RWPE2 (cell line): ENCODE data around the gene PRR27.
"Not testable (repeated sequence)": the region's sequence is repeated elsewhere in the genome, so short reads cannot be mapped to it uniquely, and the experiment has no call there.

Experiments
- ATAC-seq: fragments of 200-7000 bp; cut with Tn5 transposase; 3 replicates; pipeline ENCODE4 v1.9.1; 2021; ENCODE audit warnings: low read depth
- DNase-seq: peaks from one replicate; pipeline ENCODE4 v3.0.0-alpha.2; 2020; ENCODE audit warnings: low spot score
- H3K27ac ChIP-seq: fragments of 450-650 bp; 2 replicates; pipeline ENCODE4 v1.5.1; 2017; ENCODE audit warnings: mild to moderate bottlenecking; ENCODE audit not compliant: poor library complexity, severe bottlenecking
- H3K27me3 ChIP-seq: fragments of 250-450 bp; sonication (Bioruptor Pico); 2 replicates; pipeline ENCODE4 v1.5.1; 2021; ENCODE audit warnings: mild to moderate bottlenecking, moderate library complexity; ENCODE audit not compliant: insufficient read depth, poor library complexity, severe bottlenecking
- H3K36me3 ChIP-seq: fragments of 250-450 bp; sonication (Bioruptor Pico); 2 replicates; pipeline ENCODE4 v1.5.1; 2020; ENCODE audit warnings: low read depth, mild to moderate bottlenecking, moderate library complexity
- H3K4me1 ChIP-seq: fragments of 250-450 bp; sonication (Bioruptor Pico); 2 replicates; pipeline ENCODE4 v1.5.1; 2021; ENCODE audit warnings: mild to moderate bottlenecking, moderate library complexity; ENCODE audit not compliant: insufficient read depth, poor library complexity, severe bottlenecking
- H3K4me3 ChIP-seq: fragments of 250-450 bp; sonication (Bioruptor Pico); 2 replicates; pipeline ENCODE4 v1.5.1; 2021; ENCODE audit warnings: mild to moderate bottlenecking, moderate library complexity; ENCODE audit not compliant: severe bottlenecking
- H3K9me3 ChIP-seq: fragments of 250-450 bp; sonication (Bioruptor Pico); 2 replicates; pipeline ENCODE4 v1.5.1; 2021; ENCODE audit warnings: mild to moderate bottlenecking, moderate library complexity; ENCODE audit not compliant: severe bottlenecking
- CTCF ChIP-seq: fragments of 450-650 bp; IDR thresholded peaks from one replicate; pipeline ENCODE4 v1.5.1; 2017; ENCODE audit warnings: mild to moderate bottlenecking, moderate library complexity; ENCODE audit not compliant: poor library complexity, severe bottlenecking

Gene PRR27

GRCh38 chr4:70192895-70193294, 38.9 kb downstream of the PRR27 start:
- H3K27ac ChIP-seq, result no peak overlapping the region
- H3K9me3 ChIP-seq, result no peaks in the 10 kb centered on the region
- ATAC-seq (no peak), DNase-seq (no peak)
- no peak overlapping the region for H3K4me3 ChIP-seq
- H3K36me3 ChIP-seq, result no peaks in the 10 kb centered on the region
- H3K27me3 ChIP-seq, result no peaks in the 10 kb centered on the region
- H3K4me1 ChIP-seq, result no peaks in the 10 kb centered on the region
- no peak for TF ChIP-seq CTCF

DNA sequence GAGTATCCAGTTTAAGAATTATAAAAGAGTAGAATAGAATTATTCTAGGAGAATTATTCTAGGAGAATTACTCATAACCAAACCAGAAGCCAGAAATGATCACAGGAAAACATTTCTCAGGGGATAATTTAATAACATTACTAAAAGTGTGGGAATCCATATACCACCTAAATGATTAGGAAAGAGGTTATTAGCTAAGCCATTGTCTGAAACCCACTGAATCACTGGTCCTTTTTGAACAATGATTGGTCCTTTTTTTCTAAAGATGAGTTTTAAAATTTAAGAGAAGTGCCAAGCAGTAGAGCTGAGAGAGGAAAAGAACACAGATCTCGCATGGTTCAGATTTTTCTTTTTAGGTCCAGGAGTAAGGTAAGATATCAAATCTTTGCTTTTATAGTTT, 41.4 kb downstream of the PRR27 start, which contains the start of gene ODAM:
Gene ODAM (plus strand): TSS at position 301 of the 400 bp plus-strand sequence. CDS start 819 bp downstream, outside the sequence.
- ATAC-seq, result no peak

DNA sequence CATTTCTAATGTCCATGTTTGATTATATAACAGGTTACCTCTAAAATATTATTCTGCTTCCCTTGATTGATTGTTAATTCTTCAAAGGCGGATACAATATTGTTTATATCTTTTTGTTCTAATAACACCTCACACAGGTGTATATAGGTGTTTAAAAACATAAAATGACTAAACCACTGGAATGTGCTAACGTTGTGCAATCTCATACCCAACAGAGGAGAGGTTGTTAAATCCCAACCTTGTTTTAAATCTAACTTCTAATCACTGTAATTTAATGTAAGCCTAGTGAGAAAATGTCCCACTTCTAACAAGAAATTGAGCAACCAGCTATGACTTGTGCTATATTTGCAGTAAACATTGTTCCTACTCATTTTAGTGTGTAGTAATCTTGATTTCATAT, 42.8 kb downstream of the PRR27 start:
- H3K27me3 ChIP-seq, result no peaks in the 10 kb centered on the region
- no peaks in the 10 kb centered on the region for H3K9me3 ChIP-seq
- ATAC-seq (no peak), DNase-seq (no peak)
- no peaks in the 10 kb centered on the region for H3K36me3 ChIP-seq
- H3K4me1 ChIP-seq, result no peaks in the 10 kb centered on the region
- no peak overlapping the region for H3K4me3 ChIP-seq
- H3K27ac ChIP-seq, result no peak overlapping the region
- no peak for TF ChIP-seq CTCF

More for the DNA sequence above, 41.4 kb downstream of the PRR27 start, which contains the start of gene ODAM:
- Histone ChIP-seq H3K9me3 (no peaks in the 10 kb centered on the region), H3K36me3 (no peaks in the 10 kb centered on the region), H3K27ac (no peak within 1 kb of the TSS), H3K4me3 (no peak within 1 kb of the TSS), H3K27me3 (no peaks in the 10 kb centered on the region), H3K4me1 (no peaks in the 10 kb centered on the region)
- TF ChIP-seq CTCF, result no peak
- no peak for DNase-seq

DNA sequence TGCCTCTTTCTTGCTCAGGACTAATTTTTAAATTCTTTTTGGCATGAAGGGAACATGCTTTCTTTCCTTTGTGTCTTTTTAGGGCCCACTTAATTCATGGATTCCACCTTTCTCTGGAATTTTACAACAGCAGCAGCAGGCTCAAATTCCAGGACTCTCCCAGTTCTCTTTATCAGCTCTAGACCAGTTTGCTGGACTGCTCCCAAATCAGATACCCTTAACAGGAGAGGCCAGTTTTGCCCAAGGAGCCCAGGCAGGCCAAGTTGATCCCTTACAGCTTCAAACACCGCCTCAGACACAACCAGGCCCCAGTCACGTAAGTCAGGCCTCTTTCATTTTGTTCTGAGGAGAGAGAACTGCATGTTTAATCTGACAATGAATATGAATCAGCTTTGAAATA, 43.8 kb downstream of the PRR27 start:
- no peaks in the 10 kb centered on the region for H3K36me3 ChIP-seq
- no peaks in the 10 kb centered on the region for H3K27me3 ChIP-seq
- no peak for TF ChIP-seq CTCF
- no peaks in the 10 kb centered on the region for H3K9me3 ChIP-seq
- no peak overlapping the region for H3K4me3 ChIP-seq
- no peak overlapping the region for H3K27ac ChIP-seq
- ATAC-seq (no peak), DNase-seq (no peak)
- no peaks in the 10 kb centered on the region for H3K4me1 ChIP-seq

DNA sequence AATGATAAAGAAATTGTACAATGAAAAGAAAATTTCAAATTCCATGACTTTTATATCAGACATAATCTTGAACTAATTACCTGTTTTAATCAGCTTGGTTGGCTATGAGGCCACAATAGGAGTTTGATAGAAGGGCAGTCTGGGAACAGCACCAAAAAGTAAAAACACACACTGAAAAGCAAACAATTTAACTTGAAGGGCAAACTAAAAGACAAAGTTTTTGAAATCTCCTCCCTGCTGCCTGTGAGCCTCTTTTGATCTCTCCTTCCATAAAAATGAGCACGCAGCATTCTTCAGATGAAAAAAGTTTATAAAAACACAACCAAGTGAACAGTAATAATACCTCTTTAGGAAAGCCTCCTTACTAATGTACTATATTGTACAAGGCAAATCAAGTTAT, 49.6 kb downstream of the PRR27 start:
- Histone ChIP-seq H3K27me3 (no peaks in the 10 kb centered on the region), H3K27ac (no peak overlapping the region), H3K9me3 (no peaks in the 10 kb centered on the region), H3K4me1 (no peaks in the 10 kb centered on the region), H3K4me3 (no peak overlapping the region), H3K36me3 (no peaks in the 10 kb centered on the region)
- TF ChIP-seq CTCF, result no peak
- ATAC-seq (no peak), DNase-seq (no peak)

- ATAC-seq, H3K4me1 ChIP-seq, DNase-seq, H3K27ac ChIP-seq, H3K9me3 ChIP-seq, H3K36me3 ChIP-seq, H3K4me3 ChIP-seq, H3K27me3 ChIP-seq: not testable (repeated sequence)
These were observed 58.7 kb downstream of the PRR27 start for GRCh38 chr4:70212752-70213151.
